ENCODE data around the gene KANK4.

GRCh38 chr1:62327360-62328055 is 8.3 kb upstream of the KANK4 start:
- TF ChIP-seq CTCF (IDR thresholded peaks at IDR 0.05) (no peak), POLR2A (IDR thresholded peaks at IDR 0.05) (no peak)
